Measurements from ENCODE around the gene INTS12. TPM values are rescaled to one million over a fixed set of nuclear protein-coding genes. Genes with fewer than 3 reads are reported as not detected.
A peak's percentile ranks its signal among the peaks of the same experiment; 100 is the strongest.

Gene INTS12
- total RNA-seq, 2 experiments from 2014 or later = 10.0 to 19.4 TPM

DNA sequence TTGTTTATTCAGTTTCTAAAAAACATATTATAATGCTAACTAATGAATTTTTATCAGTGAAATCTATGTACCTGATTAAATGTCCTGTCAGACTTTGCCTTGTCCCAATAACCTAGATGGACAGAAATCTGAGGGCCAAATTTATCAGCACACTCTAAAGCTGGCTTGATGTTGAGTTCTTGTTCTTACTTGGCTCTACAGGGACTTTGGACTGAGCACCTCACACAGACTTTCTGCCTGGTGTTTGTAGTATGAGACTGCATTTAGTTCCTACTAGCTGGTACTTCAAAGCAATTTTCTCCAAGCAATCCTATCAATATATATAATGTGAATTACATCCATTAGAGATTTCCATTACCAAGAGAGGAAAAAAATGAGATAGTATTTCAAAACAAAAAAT is 37.8 kb downstream of the INTS12 start:
- H4K20me1 ChIP-seq (ENCODE audit: insufficient read depth, low read length) = no peaks in the 10 kb centered on the region
- H3K4me3 ChIP-seq (ENCODE audit: low read depth, low read length, poor library complexity, severe bottlenecking) = no peak overlapping the region
- ChIA-PET CTCF (ENCODE audit: unreplicated experiment) (no interaction called here), POLR2A (no interaction called here)
- no peak overlapping the region for H3K4me2 ChIP-seq (ENCODE audit: low read length)
- no peaks in the 10 kb centered on the region for H3K79me2 ChIP-seq (ENCODE audit: insufficient read depth, low read depth, low read length)
- H3K36me3 ChIP-seq (ENCODE audit: insufficient read depth, low read length) = no peaks in the 10 kb centered on the region
- H3K9me3 ChIP-seq (ENCODE audit: low read length) = no peaks in the 10 kb centered on the region
- TF ChIP-seq, protein P1, sequence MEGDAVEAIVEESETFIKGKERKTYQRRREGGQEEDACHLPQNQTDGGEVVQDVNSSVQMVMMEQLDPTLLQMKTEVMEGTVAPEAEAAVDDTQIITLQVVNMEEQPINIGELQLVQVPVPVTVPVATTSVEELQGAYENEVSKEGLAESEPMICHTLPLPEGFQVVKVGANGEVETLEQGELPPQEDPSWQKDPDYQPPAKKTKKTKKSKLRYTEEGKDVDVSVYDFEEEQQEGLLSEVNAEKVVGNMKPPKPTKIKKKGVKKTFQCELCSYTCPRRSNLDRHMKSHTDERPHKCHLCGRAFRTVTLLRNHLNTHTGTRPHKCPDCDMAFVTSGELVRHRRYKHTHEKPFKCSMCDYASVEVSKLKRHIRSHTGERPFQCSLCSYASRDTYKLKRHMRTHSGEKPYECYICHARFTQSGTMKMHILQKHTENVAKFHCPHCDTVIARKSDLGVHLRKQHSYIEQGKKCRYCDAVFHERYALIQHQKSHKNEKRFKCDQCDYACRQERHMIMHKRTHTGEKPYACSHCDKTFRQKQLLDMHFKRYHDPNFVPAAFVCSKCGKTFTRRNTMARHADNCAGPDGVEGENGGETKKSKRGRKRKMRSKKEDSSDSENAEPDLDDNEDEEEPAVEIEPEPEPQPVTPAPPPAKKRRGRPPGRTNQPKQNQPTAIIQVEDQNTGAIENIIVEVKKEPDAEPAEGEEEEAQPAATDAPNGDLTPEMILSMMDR (conservative IDR thresholded peaks at IDR 0.05; ENCODE audit: low read length) = no peak
- no peak for TF ChIP-seq EZH2phosphoT487 (IDR thresholded peaks at IDR 0.05; ENCODE audit: borderline replicate concordance, low read depth, low read length)
- no peaks in the 10 kb centered on the region for H3K4me1 ChIP-seq (ENCODE audit: insufficient read depth, low read length, poor library complexity, severe bottlenecking)
- DNase-seq (ENCODE audit: low spot score) = no peak
- intact Hi-C loops (cut with micrococcal nuclease; ENCODE audit: unreplicated experiment) = no loop called here
- H3K9me2 ChIP-seq (ENCODE audit: insufficient read depth, low read length) = no peaks in the 10 kb centered on the region
- H2AFZ ChIP-seq (ENCODE audit: low read length) = no peak overlapping the region
- no peak overlapping the region for H3K27ac ChIP-seq (ENCODE audit: low read depth, low read length, poor library complexity, severe bottlenecking)
- no TSS peak for BruUV-seq (replicated peaks)

DNA sequence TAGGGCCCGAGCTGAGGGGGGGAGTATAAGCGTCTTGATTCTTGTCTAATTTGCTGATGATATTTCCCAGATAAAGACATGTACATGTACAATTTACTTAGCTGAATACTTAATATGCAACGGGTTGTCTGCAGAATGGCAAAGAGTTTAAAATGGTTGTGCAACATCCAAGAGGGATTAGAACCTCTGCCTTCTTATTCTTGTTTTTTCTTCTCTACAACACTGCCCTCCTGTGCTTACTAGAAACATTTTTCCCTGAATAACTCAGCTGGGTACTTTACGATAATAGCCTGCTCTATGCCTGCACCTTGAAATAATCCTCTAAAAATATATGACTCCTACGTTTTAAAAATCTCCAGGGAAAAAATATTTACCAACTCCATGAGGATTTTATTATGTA is 41.8 kb downstream of the INTS12 start:
- POLR2A ChIA-PET = interaction anchor here (1.0 kb wide), 1 partner anchor 35 kb away, joined by 3 read pairs; no protein-coding TSS in a partner anchor
- intact Hi-C loops (cut with micrococcal nuclease; ENCODE audit: unreplicated experiment) = no loop called here
- TF ChIP-seq EZH2phosphoT487 (IDR thresholded peaks at IDR 0.05; ENCODE audit: borderline replicate concordance, low read depth, low read length) = no peak
- TF ChIP-seq, protein P1 (conservative IDR thresholded peaks at IDR 0.05; ENCODE audit: low read length) = peak; percentile 65

DNA sequence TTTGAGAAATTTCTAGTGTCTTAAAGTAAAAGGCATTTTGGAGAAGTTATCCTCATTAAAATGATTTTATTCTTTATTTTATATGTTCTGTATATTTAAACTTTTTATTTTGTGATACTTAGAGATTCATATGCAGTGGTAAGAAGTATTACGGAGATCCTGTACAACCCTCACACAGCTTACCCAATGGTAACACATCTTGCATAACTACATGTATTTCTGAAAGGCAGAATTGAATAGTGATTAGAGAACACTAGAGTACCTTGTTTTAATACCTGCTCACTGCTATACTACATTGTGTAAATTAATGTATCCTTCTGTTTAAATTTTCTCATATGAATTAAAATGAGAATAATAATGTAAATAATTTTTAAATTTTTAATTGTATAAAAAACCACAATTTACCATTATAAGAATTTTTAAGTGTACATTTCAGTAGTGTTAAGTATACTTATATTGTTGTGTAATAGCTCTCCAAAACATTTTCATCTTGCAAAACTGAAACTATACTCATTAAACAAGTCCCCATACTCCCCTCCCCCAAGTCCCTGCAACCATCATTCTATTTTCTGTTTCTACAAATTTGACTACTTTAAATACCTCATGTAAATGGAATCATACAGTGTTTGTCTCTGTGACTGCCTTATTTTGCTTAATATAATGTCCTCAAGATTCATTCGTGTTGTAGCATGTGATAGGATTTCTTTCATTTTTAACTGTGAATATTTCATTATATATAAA is 45.4 kb downstream of the INTS12 start:
- no peaks in the 10 kb centered on the region for H3K79me2 ChIP-seq (ENCODE audit: insufficient read depth, low read depth, low read length)
- no TSS peak for BruUV-seq (replicated peaks)
- H3K4me1 ChIP-seq (ENCODE audit: insufficient read depth, low read length, poor library complexity, severe bottlenecking) = no peaks in the 10 kb centered on the region
- intact Hi-C loops (cut with micrococcal nuclease; ENCODE audit: unreplicated experiment) = no loop called here
- no peaks in the 10 kb centered on the region for H3K36me3 ChIP-seq (ENCODE audit: insufficient read depth, low read length)
- H3K27ac ChIP-seq (ENCODE audit: low read depth, low read length, poor library complexity, severe bottlenecking) = no peak overlapping the region
- H3K4me2 ChIP-seq (ENCODE audit: low read length) = no peak overlapping the region
- no peak for DNase-seq (ENCODE audit: low spot score)
- no peak overlapping the region for H3K4me3 ChIP-seq (ENCODE audit: low read depth, low read length, poor library complexity, severe bottlenecking)
- no peaks in the 10 kb centered on the region for H4K20me1 ChIP-seq (ENCODE audit: insufficient read depth, low read length)
- 0 out of 2 replicates have a peak, but pooled peaks cover 6% of the 10 kb centered on the region for H3K9me2 ChIP-seq (ENCODE audit: insufficient read depth, low read length)
- ChIA-PET POLR2A (no interaction called here), CTCF (ENCODE audit: unreplicated experiment) (no interaction called here)
- no peaks in the 10 kb centered on the region for H3K9me3 ChIP-seq (ENCODE audit: low read length)
- TF ChIP-seq EZH2phosphoT487 (IDR thresholded peaks at IDR 0.05; ENCODE audit: borderline replicate concordance, low read depth, low read length) = no peak
- TF ChIP-seq, protein P1 (conservative IDR thresholded peaks at IDR 0.05; ENCODE audit: low read length) = no peak
- H2AFZ ChIP-seq (ENCODE audit: low read length) = no peak overlapping the region

More for the DNA sequence above, 41.8 kb downstream of the INTS12 start:
- Histone ChIP-seq H3K79me2 (ENCODE audit: insufficient read depth, low read depth, low read length) (no peaks in the 10 kb centered on the region), H3K9me2 (ENCODE audit: insufficient read depth, low read length) (0 out of 2 replicates have a peak, but pooled peaks cover 6% of the 10 kb centered on the region), H3K4me2 (ENCODE audit: low read length) (no peak overlapping the region), H4K20me1 (ENCODE audit: insufficient read depth, low read length) (no peaks in the 10 kb centered on the region), H3K27ac (ENCODE audit: low read depth, low read length, poor library complexity, severe bottlenecking) (no peak overlapping the region), H3K9me3 (ENCODE audit: low read length) (no peaks in the 10 kb centered on the region), H3K36me3 (ENCODE audit: insufficient read depth, low read length) (no peaks in the 10 kb centered on the region), H3K4me3 (ENCODE audit: low read depth, low read length, poor library complexity, severe bottlenecking) (no peak overlapping the region), H3K4me1 (ENCODE audit: insufficient read depth, low read length, poor library complexity, severe bottlenecking) (no peaks in the 10 kb centered on the region), H2AFZ (ENCODE audit: low read length) (0 out of 2 replicates have a peak overlapping the region, but pooled peaks have one; percentile 19)
- no TSS peak for BruUV-seq (replicated peaks)
- CTCF ChIA-PET (ENCODE audit: unreplicated experiment) = no interaction called here
- DNase-seq (ENCODE audit: low spot score) = peak; percentile 19

All from OCI-LY7 (cell line).